K562 (cell line): Measurements from ENCODE around the gene UTP4. TPM values are rescaled to one million over a fixed set of nuclear protein-coding genes. Genes with fewer than 3 reads are reported as not detected.

ENCODE experiments used
- BRF2 ChIP-seq: IDR thresholded peaks from 3 replicates; pipeline ENCODE4 v1.6.1; 2011; ENCODE audit warnings: borderline replicate concordance, mild to moderate bottlenecking; ENCODE audit not compliant: insufficient read length, insufficient read depth
- CHD2 ChIP-seq: IDR thresholded peaks from 2 replicates; pipeline ENCODE4 v1.6.1; 2011; ENCODE audit warnings: low read depth, low read length
- FIP1L1 ChIP-seq: fragments of 200-400 bp; formaldehyde crosslinking; IDR thresholded peaks from 2 replicates; pipeline ENCODE4 v1.6.1; 2018; ENCODE audit warnings: mild to moderate bottlenecking, low read depth, low read length; ENCODE audit not compliant: poor library complexity, severe bottlenecking
- HMBOX1 ChIP-seq: sonication (generic); IDR thresholded peaks from 2 replicates; pipeline ENCODE4 v1.6.1; 2016
- NRF1 ChIP-seq, 2 experiments: fragments of 450-650 bp; IDR thresholded peaks in 1 of 2; conservative IDR thresholded peaks in 1 of 2; 2 replicates each; pipeline ENCODE4 v1.6.1; 2014; ENCODE audit warnings: mild to moderate bottlenecking in 2 of 2
- PHB2 ChIP-seq: fragments of 450-650 bp; IDR thresholded peaks from 2 replicates; pipeline ENCODE4 v1.6.1; 2017; ENCODE audit warnings: low read depth
- PHF21A ChIP-seq: fragments of 450-650 bp; IDR thresholded peaks from 2 replicates; pipeline ENCODE4 v1.6.1; 2017; ENCODE audit warnings: low read depth, borderline replicate concordance
- POLR2G ChIP-seq: fragments of 200-400 bp; formaldehyde crosslinking; IDR thresholded peaks from 2 replicates; pipeline ENCODE4 v1.6.1; 2017; ENCODE audit warnings: low read depth, mild to moderate bottlenecking, antibody characterized with exemption, low read length, moderate library complexity
- REST ChIP-seq, 2 experiments: fragments of 450-650 bp; formaldehyde crosslinking in 1 of 2; IDR thresholded peaks; 2 replicates each; pipeline versions ENCODE4 v1.4.0 to v1.6.1; 2014 to 2020; ENCODE audit warnings: mild to moderate bottlenecking in 2 of 2, borderline replicate concordance in 1 of 2, low read depth in 1 of 2
- TARDBP ChIP-seq: fragments of 450-650 bp; IDR thresholded peaks from 2 replicates; pipeline ENCODE4 v1.6.1; 2016
- TEAD1 ChIP-seq, 2 experiments: fragments of 450-650 bp in 1 of 2; sonication (generic) in 1 of 2; formaldehyde crosslinking; IDR thresholded peaks; 2 replicates each; pipeline versions ENCODE4 v1.4.0 to v1.8.0; 2020 to 2022; ENCODE audit warnings: mild to moderate bottlenecking in 2 of 2, missing genetic modification reagents in 1 of 2
- XRCC4 ChIP-seq: IDR thresholded peaks from one replicate; pipeline ENCODE4 v1.6.1; 2011; ENCODE audit not compliant: insufficient read depth, insufficient read length; ENCODE audit errors: extremely low read depth
- polyA plus RNA-seq, 8 experiments: library from polyadenylated mRNA; depleted of rRNA in 4 of 8; stranded (reverse) in 5 of 8; unstranded in 3 of 8; fragments of >200 nt; fragmentation: Nextera tagmentation in 2 of 8; fragmentation: Illumina TruSeq in 1 of 8; extraction: Ambion mirVana in 2 of 8; extraction: Trizol in 1 of 8; gene quantifications; 2 replicates each; pipeline versions ENCODE4 v1.2.1 to v1.2.3, GENCODE V29; 2011 to 2014; ENCODE audit warnings: inconsistent platforms in 1 of 8, missing spikeins in 1 of 8
- total RNA-seq, 7 experiments: library from RNA; depleted of rRNA in 6 of 7; stranded (reverse); fragments of >200 nt in 6 of 7; fragmentation: Illumina TruSeq in 2 of 7; extraction: Trizol in 2 of 7; gene quantifications; 2 replicates each; pipeline versions ENCODE4 v1.2.1 to v1.2.3, GENCODE V29; 2011 to 2021; ENCODE audit warnings: low replicate concordance in 1 of 7

The UTP4 gene
- total and polyA plus RNA-seq, 9 of the 15 experiments (the other 6 are each of a cell fraction or from before 2014, with no cell fraction given): 46.1 to 203 (median 145) TPM

- peak; percentile 79; the same call in 1 of the 2 replicates for TF ChIP-seq REST (IDR thresholded peaks at IDR 0.05; ENCODE audit: borderline replicate concordance)
- no peak for TF ChIP-seq REST (CRISPR knock-in tag; IDR thresholded peaks at IDR 0.05; ENCODE audit: low read depth)
- no peak for TF ChIP-seq XRCC4
- TF ChIP-seq NRF1 (conservative IDR thresholded peaks at IDR 0.05 in 1 of 2, IDR thresholded peaks at IDR 0.05 in 1 of 2): peak in 1 of 2 experiments; percentile 24; a peak in 1 of 4 replicates
- no peak for TF ChIP-seq PHF21A
- TF ChIP-seq TARDBP: no peak
- peak; percentile 41 for TF ChIP-seq FIP1L1
- TF ChIP-seq CHD2: no peak
- TF ChIP-seq HMBOX1: no peak
- peak in 1 of 2 experiments; percentile 63; a peak in 2 of 4 replicates for TF ChIP-seq TEAD1 (CRISPR knock-in tag; IDR thresholded peaks at IDR 0.05)
- no peak for TF ChIP-seq PHB2
- TF ChIP-seq POLR2G: peak; percentile 74
- no peak for TF ChIP-seq BRF2
These were observed 26.7 kb upstream of the UTP4 start, which contains the start of gene HAS3 (continued) for GRCh38 chr16:69105501-69106361.
